ENCODE measurements around the gene TBX5. TPM values are rescaled to one million over a fixed set of nuclear protein-coding genes. Genes with fewer than 3 reads are reported as not detected.
A peak's percentile ranks its signal among the peaks of the same experiment; 100 is the strongest.

Gene TBX5
- polyA plus RNA-seq, 3 donors = not detected

GRCh38 chr12:114395755-114396152, 10.2 kb downstream of the TBX5 start:
- 0% methylated on average over 7 of the region's 17 CpGs for WGBS (ENCODE audit: insufficient coverage)

GRCh38 chr12:114395233-114395632, 10.7 kb downstream of the TBX5 start:
- no peaks in the 10 kb centered on the region for H3K36me3 Mint-ChIP-seq
- no peak overlapping the region for H3K4me2 ChIP-seq (replicated peaks; ENCODE audit: extremely low read depth, low read length, poor library complexity, severe bottlenecking)
- no peak overlapping the region for H3K27ac ChIP-seq (ENCODE audit: low read depth in 1 of 2, low read length in 2 of 2)
- TF ChIP-seq CTCF (IDR thresholded peaks at IDR 0.05) = no peak
- H3K4me1 Mint-ChIP-seq = no peaks in the 10 kb centered on the region
- H3K9me3 ChIP-seq (replicated peaks in 1 of 2; ENCODE audit: control insufficient read depth in 1 of 2, insufficient read depth in 1 of 2, low read length in 2 of 2) = peaks cover 0 to 42% of the 10 kb centered on the region in 2 donors
- no peaks in the 10 kb centered on the region for H3K36me3 ChIP-seq (replicated peaks in 1 of 2; ENCODE audit: control insufficient read depth in 1 of 2, insufficient read depth in 2 of 2, low read length in 2 of 2)
- peaks cover 84 to 92% (median 89%) of the 10 kb centered on the region in 3 donors for H3K27me3 Mint-ChIP-seq (ENCODE audit: low read depth in 3 of 3)
- no peak overlapping the region for H2AFZ ChIP-seq (ENCODE audit: insufficient read depth, low read depth, low read length, poor library complexity, severe bottlenecking)
- H3K27me3 ChIP-seq (ENCODE audit: control insufficient read depth in 2 of 2, insufficient read depth in 2 of 2, low read length in 2 of 2) = peaks cover 92 to 95% of the 10 kb centered on the region in 2 donors
- peaks cover 0 to 19% (median 9%) of the 10 kb centered on the region in 7 donors for H3K9me3 Mint-ChIP-seq
- intact Hi-C loops (cut with micrococcal nuclease) = no loop called here
- no peak overlapping the region for H3K9ac ChIP-seq (ENCODE audit: insufficient read depth, low read length, poor library complexity, severe bottlenecking)
- H3K4me1 ChIP-seq (ENCODE audit: control insufficient read depth in 1 of 2, insufficient read depth in 2 of 2, low read length in 2 of 2) = no peaks in the 10 kb centered on the region
- peak overlapping the region in 1 of 7 donors; percentile 47 for H3K27ac Mint-ChIP-seq
- no peaks in the 10 kb centered on the region for H3K79me2 ChIP-seq (ENCODE audit: insufficient read depth, low read length)
- H3K4me3 Mint-ChIP-seq = peak overlapping the region in 1 of 2 donors; percentile 68
- no peak for DNase-seq
- no peak overlapping the region for H3K4me3 ChIP-seq (replicated peaks in 1 of 3; ENCODE audit: low read depth in 2 of 3, low read length in 3 of 3)
- H4K20me1 ChIP-seq (ENCODE audit: insufficient read depth, low read length) = no peaks in the 10 kb centered on the region
- WGBS (ENCODE audit: insufficient coverage) = no CpG with 5 or more reads among the region's 6 CpGs

More at GRCh38 chr12:114395755-114396152, 10.2 kb downstream of the TBX5 start:
- H3K27ac Mint-ChIP-seq = no peak overlapping the region
- Histone ChIP-seq H3K27me3 (ENCODE audit: control insufficient read depth in 2 of 2, insufficient read depth in 2 of 2, low read length in 2 of 2) (peaks cover 93 to 98% of the 10 kb centered on the region in 2 donors), H3K9me3 (replicated peaks in 1 of 2; ENCODE audit: control insufficient read depth in 1 of 2, insufficient read depth in 1 of 2, low read length in 2 of 2) (peaks cover 0 to 45% of the 10 kb centered on the region in 2 donors), H3K79me2 (ENCODE audit: insufficient read depth, low read length) (no peaks in the 10 kb centered on the region), H3K4me1 (ENCODE audit: control insufficient read depth in 1 of 2, insufficient read depth in 2 of 2, low read length in 2 of 2) (no peaks in the 10 kb centered on the region), H4K20me1 (ENCODE audit: insufficient read depth, low read length) (no peaks in the 10 kb centered on the region), H2AFZ (ENCODE audit: insufficient read depth, low read depth, low read length, poor library complexity, severe bottlenecking) (no peak overlapping the region), H3K36me3 (replicated peaks in 1 of 2; ENCODE audit: control insufficient read depth in 1 of 2, insufficient read depth in 2 of 2, low read length in 2 of 2) (no peaks in the 10 kb centered on the region), H3K4me2 (replicated peaks; ENCODE audit: extremely low read depth, low read length, poor library complexity, severe bottlenecking) (no peak overlapping the region), H3K9ac (ENCODE audit: insufficient read depth, low read length, poor library complexity, severe bottlenecking) (no peak overlapping the region), H3K4me3 (replicated peaks in 1 of 3; ENCODE audit: low read depth in 2 of 3, low read length in 3 of 3) (no peak overlapping the region), H3K27ac (ENCODE audit: low read depth in 1 of 2, low read length in 2 of 2) (no peak overlapping the region)
- intact Hi-C loops (cut with micrococcal nuclease) = no loop called here
- H3K4me3 Mint-ChIP-seq = peak overlapping the region in 1 of 2 donors; percentile 68
- TF ChIP-seq CTCF (IDR thresholded peaks at IDR 0.05) = no peak
- H3K27me3 Mint-ChIP-seq (ENCODE audit: low read depth in 3 of 3) = peaks cover 89 to 97% (median 92%) of the 10 kb centered on the region in 3 donors
- H3K4me1 Mint-ChIP-seq = no peaks in the 10 kb centered on the region
- no peak for DNase-seq
- peaks cover 0 to 23% (median 12%) of the 10 kb centered on the region in 7 donors for H3K9me3 Mint-ChIP-seq
- H3K36me3 Mint-ChIP-seq = no peaks in the 10 kb centered on the region
